HUES48 (cell line): ENCODE results near the gene MEGF8.
A peak's percentile ranks its signal among the peaks of the same experiment; 100 is the strongest.

Source experiments
- H3K27ac ChIP-seq: one replicate; pipeline ENCODE4 v1.7.0; 2013; ENCODE audit warnings: low read depth, low read length, inconsistent platforms
- H3K27me3 ChIP-seq: 2 replicates; pipeline ENCODE4 v1.6.1; 2013; ENCODE audit warnings: mild to moderate bottlenecking, low read length; ENCODE audit not compliant: control insufficient read depth, insufficient read depth
- H3K36me3 ChIP-seq: 2 replicates; pipeline ENCODE4 v1.6.1; 2013; ENCODE audit warnings: low read length; ENCODE audit not compliant: control insufficient read depth, insufficient read depth
- H3K4me1 ChIP-seq: 2 replicates; pipeline ENCODE4 v1.6.1; 2013; ENCODE audit warnings: mild to moderate bottlenecking, low read length; ENCODE audit not compliant: control insufficient read depth, insufficient read depth
- H3K4me3 ChIP-seq: 2 replicates; pipeline ENCODE4 v1.5.1; 2013; ENCODE audit warnings: mild to moderate bottlenecking, low read depth, low read length
- H3K9ac ChIP-seq: 2 replicates; pipeline ENCODE4 v1.6.1; 2013; ENCODE audit warnings: mild to moderate bottlenecking, low read depth, low read length, moderate library complexity
- H3K9me3 ChIP-seq: 2 replicates; pipeline ENCODE4 v1.6.1; 2013; ENCODE audit warnings: low read length; ENCODE audit not compliant: control insufficient read depth, insufficient read depth

MEGF8 gene

GRCh38 chr19:42362342-42362741 is 36.9 kb downstream of the MEGF8 start:
- Histone ChIP-seq H3K9ac (no peak overlapping the region), H3K9me3 (no peaks in the 10 kb centered on the region), H3K36me3 (peaks cover 25% of the 10 kb centered on the region), H3K4me1 (no peaks in the 10 kb centered on the region), H3K27me3 (no peaks in the 10 kb centered on the region), H3K27ac (no peak overlapping the region), H3K4me3 (no peak overlapping the region)

DNA sequence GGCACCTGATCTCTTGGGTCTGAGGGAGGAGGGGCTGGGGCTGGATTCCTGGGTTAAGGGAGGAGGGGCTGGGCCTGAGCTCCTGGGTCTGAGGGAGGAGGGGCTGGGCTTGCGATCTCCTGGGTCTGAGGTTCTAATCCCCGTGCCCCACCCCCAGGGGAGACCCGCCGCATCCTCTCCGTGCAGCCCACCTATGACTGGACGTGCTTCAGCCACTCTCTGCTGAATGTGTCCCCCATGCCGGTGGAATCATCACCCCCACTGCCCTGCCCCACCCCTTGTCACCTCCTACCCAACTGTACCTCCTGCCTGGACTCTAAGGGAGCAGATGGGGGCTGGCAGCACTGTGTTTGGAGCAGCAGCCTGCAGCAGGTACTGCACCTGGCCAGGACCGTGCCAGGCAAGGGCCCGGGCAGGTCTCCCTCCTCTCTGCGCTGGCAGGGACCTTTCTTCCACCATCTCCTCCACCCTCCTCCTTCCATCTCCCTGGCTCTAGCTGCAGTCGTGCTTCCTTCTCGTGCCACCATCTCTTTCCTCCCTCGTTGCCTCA is 37.5 kb downstream of the MEGF8 start:
- Histone ChIP-seq H3K4me1 (peaks cover 4% of the 10 kb centered on the region; the same call in 1 of the 2 replicates), H3K27ac (no peak overlapping the region), H3K9ac (no peak overlapping the region), H3K36me3 (peaks cover 20% of the 10 kb centered on the region), H3K4me3 (no peak overlapping the region), H3K9me3 (no peaks in the 10 kb centered on the region), H3K27me3 (no peaks in the 10 kb centered on the region)

GRCh38 chr19:42363614-42364346 is 38.3 kb downstream of the MEGF8 start:
- Histone ChIP-seq H3K36me3 (peaks cover 20% of the 10 kb centered on the region), H3K9me3 (no peaks in the 10 kb centered on the region), H3K4me3 (no peak overlapping the region), H3K4me1 (peaks cover 12% of the 10 kb centered on the region; the same call in 1 of the 2 replicates), H3K27ac (no peak overlapping the region), H3K9ac (no peak overlapping the region), H3K27me3 (no peaks in the 10 kb centered on the region)

- Histone ChIP-seq H3K27me3 (no peaks in the 10 kb centered on the region), H3K4me3 (no peak overlapping the region), H3K9ac (no peak overlapping the region), H3K9me3 (no peaks in the 10 kb centered on the region), H3K36me3 (peaks cover 20% of the 10 kb centered on the region), H3K4me1 (peaks cover 34% of the 10 kb centered on the region), H3K27ac (no peak overlapping the region)
These were observed 41.2 kb downstream of the MEGF8 start for GRCh38 chr19:42366673-42367072.

DNA sequence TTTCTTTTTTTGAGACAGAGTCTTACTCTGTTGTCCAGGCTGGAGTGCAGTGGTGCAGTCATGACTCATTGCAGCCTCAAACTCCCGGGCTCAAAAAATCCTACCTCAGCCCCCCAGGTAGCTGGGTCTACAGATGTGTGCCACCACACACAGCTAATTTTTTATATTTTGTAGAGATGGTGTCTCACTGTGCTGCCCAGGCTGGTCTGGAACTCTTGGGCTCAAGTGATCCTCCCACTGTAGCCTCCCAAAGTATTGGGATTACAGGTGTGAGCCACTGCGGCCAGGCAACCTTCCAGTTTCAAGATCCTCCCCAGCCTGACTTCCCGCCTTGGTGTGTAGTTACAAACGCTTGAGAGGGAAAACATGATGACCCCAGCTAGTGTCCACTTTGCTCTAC is 42.5 kb downstream of the MEGF8 start:
- H3K27ac ChIP-seq, result no peak overlapping the region
- no peak overlapping the region for H3K4me3 ChIP-seq
- H3K4me1 ChIP-seq, result peaks cover 34% of the 10 kb centered on the region
- peaks cover 18% of the 10 kb centered on the region for H3K36me3 ChIP-seq
- H3K27me3 ChIP-seq, result no peaks in the 10 kb centered on the region
- no peak overlapping the region for H3K9ac ChIP-seq
- no peaks in the 10 kb centered on the region for H3K9me3 ChIP-seq

GRCh38 chr19:42368360-42368759 is 42.9 kb downstream of the MEGF8 start:
- no peak overlapping the region for H3K4me3 ChIP-seq
- H3K27me3 ChIP-seq, result no peaks in the 10 kb centered on the region
- H3K36me3 ChIP-seq, result peaks cover 15% of the 10 kb centered on the region
- no peak overlapping the region for H3K27ac ChIP-seq
- no peaks in the 10 kb centered on the region for H3K9me3 ChIP-seq
- H3K9ac ChIP-seq, result no peak overlapping the region
- H3K4me1 ChIP-seq, result peaks cover 34% of the 10 kb centered on the region

GRCh38 chr19:42368765-42369164 is 43.3 kb downstream of the MEGF8 start:
- no peak overlapping the region for H3K4me3 ChIP-seq
- no peaks in the 10 kb centered on the region for H3K9me3 ChIP-seq
- H3K36me3 ChIP-seq, result peaks cover 11% of the 10 kb centered on the region
- peaks cover 34% of the 10 kb centered on the region for H3K4me1 ChIP-seq
- no peak overlapping the region for H3K27ac ChIP-seq
- no peak overlapping the region for H3K9ac ChIP-seq
- no peaks in the 10 kb centered on the region for H3K27me3 ChIP-seq

DNA sequence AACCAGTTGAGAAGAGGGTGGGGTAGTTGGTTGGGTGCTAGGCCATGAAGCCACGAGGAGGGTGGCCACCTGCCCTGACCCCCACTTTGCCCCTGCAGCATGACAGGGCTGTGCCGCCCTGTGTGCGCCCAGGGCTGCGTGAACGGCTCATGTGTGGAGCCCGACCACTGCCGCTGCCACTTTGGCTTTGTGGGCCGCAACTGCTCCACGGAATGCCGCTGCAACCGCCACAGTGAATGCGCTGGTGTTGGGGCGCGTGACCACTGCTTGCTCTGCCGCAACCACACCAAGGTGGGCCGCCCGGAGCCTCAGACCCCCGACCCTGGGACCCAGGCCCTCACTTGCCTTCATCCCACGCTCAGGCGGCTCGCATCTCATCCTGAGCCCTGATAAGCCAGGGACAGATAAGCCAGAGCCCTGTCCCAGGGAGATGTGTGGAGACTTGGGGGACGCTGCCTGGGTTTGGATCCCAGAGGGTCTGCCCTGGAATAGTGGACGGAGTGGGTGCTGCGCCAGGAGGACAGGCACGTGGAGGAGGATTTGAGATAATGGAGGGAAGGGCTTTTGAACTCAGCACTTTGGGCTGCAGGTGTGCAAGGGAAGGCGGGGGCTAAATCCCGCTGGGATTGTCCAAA is 44.1 kb downstream of the MEGF8 start:
- H3K9ac ChIP-seq, result no peak overlapping the region
- no peaks in the 10 kb centered on the region for H3K9me3 ChIP-seq
- peak overlapping the region; percentile 86 for H3K27ac ChIP-seq
- H3K36me3 ChIP-seq, result peaks cover 6% of the 10 kb centered on the region
- no peaks in the 10 kb centered on the region for H3K27me3 ChIP-seq
- no peak overlapping the region for H3K4me3 ChIP-seq
- H3K4me1 ChIP-seq, result peaks cover 34% of the 10 kb centered on the region

DNA sequence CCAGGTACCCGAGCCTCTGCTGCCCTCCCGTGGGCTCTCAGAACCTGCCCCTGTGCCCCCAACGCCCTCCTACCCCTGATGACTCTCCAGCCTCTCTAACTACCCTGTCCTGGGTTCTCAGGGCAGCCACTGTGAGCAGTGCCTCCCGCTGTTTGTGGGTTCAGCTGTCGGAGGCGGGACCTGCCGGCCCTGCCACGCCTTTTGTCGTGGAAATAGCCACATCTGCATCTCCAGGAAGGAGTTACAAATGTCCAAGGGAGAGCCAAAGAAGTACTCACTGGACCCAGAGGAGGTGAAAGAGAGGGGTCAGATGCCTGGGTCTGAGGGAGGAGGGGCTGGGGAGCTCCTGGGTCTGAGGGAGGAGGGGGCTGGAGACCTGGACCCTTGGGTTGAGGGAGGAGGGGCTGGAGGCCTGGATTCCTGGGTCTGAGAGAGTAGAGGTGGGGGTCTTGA is 44.7 kb downstream of the MEGF8 start:
- H3K4me3 ChIP-seq, result peak overlapping the region; percentile 27
- 0 out of 2 replicates have a peak overlapping the region, but pooled peaks have one; percentile 13 for H3K9ac ChIP-seq
- H3K27me3 ChIP-seq, result no peaks in the 10 kb centered on the region
- H3K4me1 ChIP-seq, result peaks cover 34% of the 10 kb centered on the region
- peak overlapping the region; percentile 86 for H3K27ac ChIP-seq
- no peaks in the 10 kb centered on the region for H3K9me3 ChIP-seq
- H3K36me3 ChIP-seq, result peaks cover 11% of the 10 kb centered on the region

- H3K27ac ChIP-seq, result peak overlapping the region; percentile 86
These were observed 45.3 kb downstream of the MEGF8 start for GRCh38 chr19:42370626-42371175.

More at GRCh38 chr19:42370626-42371175, 45.3 kb downstream of the MEGF8 start:
- H3K4me3 ChIP-seq, result peak overlapping the region; percentile 27
- H3K9me3 ChIP-seq, result no peaks in the 10 kb centered on the region
- 0 out of 2 replicates have a peak overlapping the region, but pooled peaks have one; percentile 13 for H3K9ac ChIP-seq
- peaks cover 34% of the 10 kb centered on the region for H3K4me1 ChIP-seq
- no peaks in the 10 kb centered on the region for H3K27me3 ChIP-seq
- H3K36me3 ChIP-seq, result peaks cover 16% of the 10 kb centered on the region
